ENCODE results near the gene MT1HL1. TPM values are rescaled to one million over a fixed set of nuclear protein-coding genes. Genes with fewer than 3 reads are reported as not detected.
A peak's percentile ranks its signal among the peaks of the same experiment; 100 is the strongest.

MT1HL1 gene
- total RNA-seq, 1 experiment from 2014 or later = not detected

DNA sequence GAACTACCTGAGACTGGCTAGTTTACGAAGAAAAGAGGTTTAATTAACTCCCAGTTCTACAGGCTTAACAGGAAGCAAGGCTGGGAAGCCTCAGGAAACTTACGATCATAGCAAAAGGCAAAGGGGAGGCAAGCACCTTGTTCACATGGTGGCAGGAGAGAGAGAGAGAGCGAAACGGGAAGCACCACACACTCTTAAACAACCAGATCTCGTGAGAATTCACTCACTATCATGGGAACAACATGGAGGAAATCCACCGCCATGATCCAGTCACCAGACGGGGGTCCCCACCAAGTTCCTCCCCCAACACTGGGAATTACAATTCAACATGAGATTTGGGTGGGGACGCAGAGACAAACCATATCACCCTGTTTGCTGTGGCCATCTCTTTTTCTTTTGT is 11.8 kb downstream of the MT1HL1 start:
- Histone ChIP-seq H3K14ac (ENCODE audit: insufficient read depth, low read length) (no peak overlapping the region), H3K56ac (ENCODE audit: insufficient read length, low read depth, low read length) (no peak overlapping the region), H3K23ac (ENCODE audit: insufficient read length, low read depth, low read length) (no peak overlapping the region), H4K5ac (ENCODE audit: insufficient read length, low read depth, low read length) (no peak overlapping the region), H2BK120ac (ENCODE audit: low read depth, low read length, poor library complexity, severe bottlenecking) (no peak overlapping the region), H4K91ac (ENCODE audit: insufficient read length, low read depth, low read length) (no peak overlapping the region), H2BK12ac (ENCODE audit: insufficient read length, low read depth, low read length) (no peak overlapping the region), H3K27ac (ENCODE audit: insufficient read length, low read depth, low read length) (no peak overlapping the region), H3K9ac (ENCODE audit: extremely low read depth, insufficient read length, low read length) (no peak overlapping the region), H4K20me1 (ENCODE audit: control insufficient read depth, insufficient read depth, insufficient read length) (no peaks in the 10 kb centered on the region), H3K18ac (ENCODE audit: insufficient read length, low read depth, low read length) (no peak overlapping the region), H3K4me2 (ENCODE audit: insufficient read depth, insufficient read length, low read length) (no peak overlapping the region), H3K27me3 (ENCODE audit: insufficient read depth, low read length) (no peaks in the 10 kb centered on the region), H3K23me2 (ENCODE audit: insufficient read length, low read depth, low read length, poor library complexity, severe bottlenecking) (no peaks in the 10 kb centered on the region), H2BK15ac (ENCODE audit: low read depth, low read length) (no peak overlapping the region), H2AFZ (ENCODE audit: low read length) (no peak overlapping the region), H4K8ac (replicated peaks; ENCODE audit: insufficient read length, low read depth, low read length) (no peak overlapping the region), H3K4me1 (ENCODE audit: insufficient read depth, low read length) (no peaks in the 10 kb centered on the region), H3K79me2 (ENCODE audit: insufficient read depth, low read length) (no peaks in the 10 kb centered on the region), H2BK20ac (ENCODE audit: low read depth, low read length, poor library complexity, severe bottlenecking) (no peak overlapping the region), H2BK5ac (ENCODE audit: insufficient read length, low read length) (no peak overlapping the region), H3T11ph (ENCODE audit: low read length) (no peak overlapping the region), H2AK5ac (ENCODE audit: insufficient read length, low read length) (no peak overlapping the region), H3K79me1 (ENCODE audit: insufficient read depth, low read depth, low read length, poor library complexity, severe bottlenecking) (no peaks in the 10 kb centered on the region), H3K9me3 (ENCODE audit: control insufficient read depth, low read depth, low read length) (no peaks in the 10 kb centered on the region), H3K4ac (ENCODE audit: low read depth, low read length) (no peak overlapping the region)
- no CpG with 5 or more reads among the region's 8 CpGs for WGBS (ENCODE audit: extremely low coverage, insufficient read length, low lambda C conversion rate)
- peaks cover 3 to 23% (median 9%) of the 10 kb centered on the region in 3 experiments; a peak in 5 of 7 replicates for H3K36me3 Mint-ChIP-seq (ENCODE audit: insufficient read depth in 1 of 3, low read depth in 3 of 3)
- peak overlapping the region in 1 of 3 experiments; percentile 14; a peak in 1 of 7 replicates for H3K27ac Mint-ChIP-seq
- peaks cover 0 to under 1% of the 10 kb centered on the region in 2 experiments; a peak in 2 of 4 replicates for H3K4me1 Mint-ChIP-seq
- no peak for DNase-seq
- no peaks in the 10 kb centered on the region for H3K27me3 Mint-ChIP-seq (ENCODE audit: low read depth)
- TF ChIP-seq, protein P1, sequence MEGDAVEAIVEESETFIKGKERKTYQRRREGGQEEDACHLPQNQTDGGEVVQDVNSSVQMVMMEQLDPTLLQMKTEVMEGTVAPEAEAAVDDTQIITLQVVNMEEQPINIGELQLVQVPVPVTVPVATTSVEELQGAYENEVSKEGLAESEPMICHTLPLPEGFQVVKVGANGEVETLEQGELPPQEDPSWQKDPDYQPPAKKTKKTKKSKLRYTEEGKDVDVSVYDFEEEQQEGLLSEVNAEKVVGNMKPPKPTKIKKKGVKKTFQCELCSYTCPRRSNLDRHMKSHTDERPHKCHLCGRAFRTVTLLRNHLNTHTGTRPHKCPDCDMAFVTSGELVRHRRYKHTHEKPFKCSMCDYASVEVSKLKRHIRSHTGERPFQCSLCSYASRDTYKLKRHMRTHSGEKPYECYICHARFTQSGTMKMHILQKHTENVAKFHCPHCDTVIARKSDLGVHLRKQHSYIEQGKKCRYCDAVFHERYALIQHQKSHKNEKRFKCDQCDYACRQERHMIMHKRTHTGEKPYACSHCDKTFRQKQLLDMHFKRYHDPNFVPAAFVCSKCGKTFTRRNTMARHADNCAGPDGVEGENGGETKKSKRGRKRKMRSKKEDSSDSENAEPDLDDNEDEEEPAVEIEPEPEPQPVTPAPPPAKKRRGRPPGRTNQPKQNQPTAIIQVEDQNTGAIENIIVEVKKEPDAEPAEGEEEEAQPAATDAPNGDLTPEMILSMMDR (conservative IDR thresholded peaks at IDR 0.05) = no peak
- H3K9me3 Mint-ChIP-seq = peaks cover 20 to 23% of the 10 kb centered on the region in 2 experiments
- H3K4me3 Mint-ChIP-seq = no peak overlapping the region
